Nephron (organoid): ENCODE measurements around the gene CUX1.
"Not testable (repeated sequence)": the region's sequence is repeated elsewhere in the genome, so short reads cannot be mapped to it uniquely, and the experiment has no call there.

Source experiments
- H3K27ac Mint-ChIP-seq, 3 experiments: 2 replicates each; pipeline ENCODE4 v1.8.0; 2020; ENCODE audit warnings: mixed read lengths in 3 of 3, mild to moderate bottlenecking in 2 of 3, moderate library complexity in 1 of 3
- H3K27me3 Mint-ChIP-seq: 2 replicates; pipeline ENCODE4 v1.8.0; 2021; ENCODE audit warnings: low read depth, mild to moderate bottlenecking, moderate library complexity, mixed read lengths
- H3K36me3 Mint-ChIP-seq: 2 replicates; pipeline ENCODE4 v1.8.0; 2020; ENCODE audit warnings: low read depth, mixed read lengths
- H3K4me1 Mint-ChIP-seq: 2 replicates; pipeline ENCODE4 v1.8.0; 2020; ENCODE audit warnings: mixed read lengths
- H3K4me3 Mint-ChIP-seq, 3 experiments: 2 replicates each; pipeline ENCODE4 v1.8.0; 2020; ENCODE audit warnings: mild to moderate bottlenecking in 3 of 3, mixed read lengths in 3 of 3, moderate library complexity in 2 of 3
- H3K9me3 Mint-ChIP-seq: 2 replicates; pipeline ENCODE4 v1.8.0; 2020; ENCODE audit warnings: mixed read lengths
- TF ChIP-seq, protein P1 (sequence below), 3 experiments: fragments of 200-600 bp; sonication (generic); IDR thresholded peaks; one replicate each; pipeline ENCODE4 v1.5.0; 2021; ENCODE audit warnings: antibody characterized with exemption in 3 of 3; ENCODE audit not compliant: unreplicated experiment in 3 of 3

The CUX1 gene

DNA sequence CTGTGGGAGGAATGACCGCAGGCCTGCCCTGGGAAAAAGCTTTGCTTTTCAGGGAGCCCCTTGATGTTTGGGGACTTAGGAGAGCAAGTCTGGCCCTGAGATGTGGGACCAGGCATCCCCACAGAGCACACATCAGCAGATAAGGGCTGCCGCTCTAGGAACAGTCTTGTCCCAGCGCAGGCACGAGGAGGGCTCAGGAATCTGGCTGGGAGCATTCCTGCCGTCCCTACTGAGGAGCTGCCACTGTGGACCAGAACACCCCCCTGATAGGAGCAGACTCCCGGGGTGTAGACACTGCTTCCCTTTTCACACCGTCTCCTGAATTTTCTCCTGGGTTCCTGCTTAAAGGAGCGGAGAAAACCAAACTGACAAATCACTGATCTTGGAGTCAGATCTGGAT lies 232.3 kb downstream of the CUX1 start:
- Mint-ChIP-seq H3K36me3 (peaks cover 40% of the 10 kb centered on the region), H3K4me3 (no peak overlapping the region), H3K4me1 (peaks cover 36% of the 10 kb centered on the region), H3K27ac (no peak overlapping the region), H3K27me3 (peaks cover 12% of the 10 kb centered on the region), H3K9me3 (peaks cover 16% of the 10 kb centered on the region)
- TF ChIP-seq, protein P1, sequence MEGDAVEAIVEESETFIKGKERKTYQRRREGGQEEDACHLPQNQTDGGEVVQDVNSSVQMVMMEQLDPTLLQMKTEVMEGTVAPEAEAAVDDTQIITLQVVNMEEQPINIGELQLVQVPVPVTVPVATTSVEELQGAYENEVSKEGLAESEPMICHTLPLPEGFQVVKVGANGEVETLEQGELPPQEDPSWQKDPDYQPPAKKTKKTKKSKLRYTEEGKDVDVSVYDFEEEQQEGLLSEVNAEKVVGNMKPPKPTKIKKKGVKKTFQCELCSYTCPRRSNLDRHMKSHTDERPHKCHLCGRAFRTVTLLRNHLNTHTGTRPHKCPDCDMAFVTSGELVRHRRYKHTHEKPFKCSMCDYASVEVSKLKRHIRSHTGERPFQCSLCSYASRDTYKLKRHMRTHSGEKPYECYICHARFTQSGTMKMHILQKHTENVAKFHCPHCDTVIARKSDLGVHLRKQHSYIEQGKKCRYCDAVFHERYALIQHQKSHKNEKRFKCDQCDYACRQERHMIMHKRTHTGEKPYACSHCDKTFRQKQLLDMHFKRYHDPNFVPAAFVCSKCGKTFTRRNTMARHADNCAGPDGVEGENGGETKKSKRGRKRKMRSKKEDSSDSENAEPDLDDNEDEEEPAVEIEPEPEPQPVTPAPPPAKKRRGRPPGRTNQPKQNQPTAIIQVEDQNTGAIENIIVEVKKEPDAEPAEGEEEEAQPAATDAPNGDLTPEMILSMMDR (IDR thresholded peaks at IDR 0.05; ENCODE audit: unreplicated experiment in 3 of 3) = no peak

DNA sequence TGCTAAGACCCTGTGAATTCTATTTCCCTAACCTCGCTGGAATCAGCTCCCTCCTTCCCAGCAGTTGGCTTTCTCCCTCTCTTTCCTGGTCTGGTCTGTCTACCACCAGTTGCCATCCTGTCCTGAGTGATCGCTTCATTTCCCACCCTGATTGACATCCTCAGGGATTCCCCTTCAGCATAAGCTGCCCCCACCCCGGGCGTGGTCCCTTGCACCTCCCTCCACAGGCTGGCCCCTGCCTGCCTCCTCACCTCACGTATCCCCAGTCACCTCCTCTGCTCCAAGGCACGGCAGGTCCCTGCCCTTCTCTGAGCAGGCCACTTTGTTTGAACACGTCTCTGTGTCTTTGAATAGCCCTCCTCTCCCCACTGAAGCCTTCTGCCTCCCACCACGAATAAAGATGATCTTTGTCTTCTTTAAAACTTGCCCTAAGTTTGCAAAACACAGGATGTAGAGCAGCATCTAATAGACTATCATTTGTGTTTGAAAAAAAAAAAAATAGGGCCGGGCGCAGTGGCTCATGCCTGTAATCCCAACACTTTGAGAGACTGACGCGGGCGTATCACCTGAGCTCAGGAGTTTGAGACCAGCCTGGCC lies 233.5 kb downstream of the CUX1 start:
- peak overlapping the region in 1 of 3 experiments; percentile 3 for H3K27ac Mint-ChIP-seq
- H3K4me3 Mint-ChIP-seq = no peak overlapping the region
- TF ChIP-seq, protein P1 (IDR thresholded peaks at IDR 0.05; ENCODE audit: unreplicated experiment in 3 of 3) = no peak
- peaks cover 28% of the 10 kb centered on the region for H3K9me3 Mint-ChIP-seq
- peaks cover 52% of the 10 kb centered on the region for H3K36me3 Mint-ChIP-seq
- peaks cover 9% of the 10 kb centered on the region for H3K27me3 Mint-ChIP-seq
- H3K4me1 Mint-ChIP-seq = peaks cover 24% of the 10 kb centered on the region

DNA sequence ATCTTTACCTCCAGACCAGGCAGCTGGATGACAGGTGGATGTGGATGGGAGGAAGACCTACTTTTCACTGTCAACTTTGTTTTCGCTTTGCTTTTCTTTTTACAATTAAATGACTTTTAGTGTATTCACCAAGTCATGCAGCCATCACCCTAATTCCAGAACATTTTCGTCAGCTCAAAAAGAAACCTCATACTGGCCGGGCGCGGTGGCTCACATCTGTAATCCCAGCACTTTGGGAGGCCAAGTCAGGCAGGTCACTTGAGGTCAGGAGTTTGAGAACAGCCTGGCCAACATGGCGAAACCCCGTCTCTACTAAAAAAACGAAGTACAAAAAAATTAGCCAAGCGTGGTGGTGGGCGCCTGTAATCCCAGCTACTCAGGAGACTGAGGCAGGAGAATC lies 234.3 kb downstream of the CUX1 start:
- H3K4me3 Mint-ChIP-seq, H3K27ac Mint-ChIP-seq, H3K27me3 Mint-ChIP-seq: not testable (repeated sequence)
- Mint-ChIP-seq H3K36me3 (peaks cover 57% of the 10 kb centered on the region), H3K9me3 (peaks cover 29% of the 10 kb centered on the region), H3K4me1 (peaks cover 22% of the 10 kb centered on the region)

DNA sequence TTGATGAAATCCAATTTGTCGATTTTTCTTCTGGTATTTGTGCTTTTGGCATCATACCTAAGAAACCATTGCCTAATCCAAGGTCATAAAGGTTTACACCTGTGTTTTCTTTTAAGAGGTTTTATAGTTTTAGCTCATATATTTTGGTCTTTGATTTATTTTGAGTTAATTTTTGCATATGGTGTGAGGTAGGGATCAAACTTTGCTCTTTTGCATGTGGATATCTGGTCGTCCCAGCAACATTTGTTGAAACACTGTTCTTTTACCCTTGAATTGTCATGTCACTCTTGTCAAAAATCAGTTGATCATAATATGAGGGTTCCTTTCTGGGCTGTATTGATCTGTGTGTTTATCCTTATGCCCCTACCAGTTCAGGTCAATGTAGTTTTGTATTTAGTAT lies 236.7 kb downstream of the CUX1 start:
- Mint-ChIP-seq H3K36me3 (peaks cover 73% of the 10 kb centered on the region), H3K27ac (no peak overlapping the region), H3K4me1 (peaks cover 8% of the 10 kb centered on the region), H3K4me3 (no peak overlapping the region), H3K9me3 (peaks cover 39% of the 10 kb centered on the region), H3K27me3 (peaks cover 8% of the 10 kb centered on the region)
- TF ChIP-seq, protein P1 (IDR thresholded peaks at IDR 0.05; ENCODE audit: unreplicated experiment in 3 of 3) = no peak

DNA sequence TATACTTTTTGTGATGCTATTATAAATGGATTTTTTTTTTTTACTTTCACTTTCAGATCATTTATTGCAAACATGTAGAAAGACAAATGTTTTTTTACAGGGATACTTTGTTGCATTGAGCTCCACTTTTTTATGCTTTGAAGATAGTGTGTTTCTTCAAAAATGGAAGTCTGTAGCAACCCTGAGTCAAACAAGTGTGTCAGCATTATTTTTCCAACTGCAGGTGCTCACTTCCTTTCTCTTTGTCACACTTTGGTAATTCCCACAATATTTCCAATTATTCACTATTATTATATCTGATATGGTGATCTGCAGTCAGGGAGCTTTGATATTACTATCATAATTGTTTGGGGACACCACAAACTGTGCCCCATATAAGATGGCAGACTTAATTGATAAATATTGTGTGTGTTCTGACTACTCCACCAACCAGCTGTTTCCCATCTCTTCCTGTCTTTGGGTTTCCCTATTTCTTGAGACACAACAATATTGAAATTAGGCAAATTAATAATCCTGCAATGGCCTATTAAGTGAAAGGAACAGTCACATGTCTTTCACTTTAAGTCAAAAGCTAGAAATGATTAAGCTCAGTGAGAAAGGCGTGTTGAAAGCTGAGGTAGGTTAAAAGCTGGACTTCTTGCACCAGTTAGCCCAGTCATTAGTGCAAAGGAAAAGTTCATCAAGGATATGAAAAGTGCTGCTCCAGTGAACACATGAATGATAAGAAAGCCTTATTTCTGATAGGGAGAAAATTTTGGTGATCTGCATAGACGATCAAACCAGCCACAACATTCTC lies 238.0 kb downstream of the CUX1 start:
- Mint-ChIP-seq H3K36me3 (peaks cover 70% of the 10 kb centered on the region), H3K4me3 (no peak overlapping the region), H3K27ac (no peak overlapping the region), H3K4me1 (peaks cover 6% of the 10 kb centered on the region), H3K9me3 (peaks cover 39% of the 10 kb centered on the region), H3K27me3 (peaks cover 5% of the 10 kb centered on the region)
- TF ChIP-seq, protein P1 (IDR thresholded peaks at IDR 0.05; ENCODE audit: unreplicated experiment in 3 of 3) = no peak

DNA sequence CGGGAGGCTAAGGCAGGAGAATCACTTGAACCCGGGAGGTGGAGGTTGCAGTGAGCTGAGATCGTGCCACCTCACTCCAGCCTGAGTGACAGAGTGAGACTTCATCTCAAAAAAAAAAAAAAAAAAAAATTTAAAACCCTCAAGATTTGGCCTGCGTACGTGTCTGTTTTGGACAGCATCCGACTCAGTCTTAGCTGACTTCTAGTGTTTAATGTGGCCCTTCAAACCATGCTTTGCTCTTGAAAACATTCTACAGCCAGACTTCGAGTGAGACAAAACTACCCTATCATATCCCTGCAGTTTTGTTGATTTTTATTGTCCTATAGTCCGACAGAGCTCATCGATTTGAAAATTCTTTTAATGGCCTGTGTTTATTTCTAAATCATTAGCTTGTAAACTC lies 242.1 kb downstream of the CUX1 start:
- Mint-ChIP-seq H3K27ac (no peak overlapping the region), H3K9me3 (peaks cover 25% of the 10 kb centered on the region), H3K36me3 (peaks cover 45% of the 10 kb centered on the region), H3K4me3 (no peak overlapping the region), H3K27me3 (no peaks in the 10 kb centered on the region), H3K4me1 (peaks cover 16% of the 10 kb centered on the region)
- TF ChIP-seq, protein P1 (IDR thresholded peaks at IDR 0.05; ENCODE audit: unreplicated experiment in 3 of 3) = no peak
